Immature natural killer cell (primary cell): ENCODE measurements around the gene FCN2. TPM values are rescaled to one million over a fixed set of nuclear protein-coding genes. Genes with fewer than 3 reads are reported as not detected.
"Not testable (repeated sequence)": the region's sequence is repeated elsewhere in the genome, so short reads cannot be mapped to it uniquely, and the experiment has no call there.

ENCODE experiments used
- DNase-seq, 3 donors: peaks; one replicate each; pipeline ENCODE4 v3.0.0; 2022; ENCODE audit warnings: mixed read lengths in 1 of 3
- H3K27ac Mint-ChIP-seq, 6 donors: one replicate each; pipeline ENCODE4 v1.8.0; 2020; ENCODE audit warnings: mixed read lengths in 6 of 6, mild to moderate bottlenecking in 5 of 6, inconsistent platforms in 4 of 6, moderate library complexity in 3 of 6
- H3K27me3 Mint-ChIP-seq, 3 donors: one replicate each; pipeline ENCODE4 v1.8.0; 2020 to 2021; ENCODE audit warnings: low read depth in 3 of 3, mild to moderate bottlenecking in 3 of 3, mixed read lengths in 3 of 3, moderate library complexity in 3 of 3, inconsistent platforms in 1 of 3
- H3K36me3 Mint-ChIP-seq, 3 donors: one replicate each; pipeline ENCODE4 v1.8.0; 2020; ENCODE audit warnings: mixed read lengths in 3 of 3, inconsistent platforms in 2 of 3, mild to moderate bottlenecking in 2 of 3
- H3K4me1 Mint-ChIP-seq, 2 donors: one replicate each; pipeline ENCODE4 v1.8.0; 2020; ENCODE audit warnings: inconsistent platforms in 2 of 2, mild to moderate bottlenecking in 2 of 2, mixed read lengths in 2 of 2, moderate library complexity in 1 of 2
- H3K4me3 Mint-ChIP-seq, 5 donors: one replicate each; pipeline ENCODE4 v1.8.0; 2020; ENCODE audit warnings: mild to moderate bottlenecking in 5 of 5, mixed read lengths in 5 of 5, inconsistent platforms in 3 of 5, moderate library complexity in 3 of 5
- H3K9me3 Mint-ChIP-seq, 6 donors: one replicate each; pipeline ENCODE4 v1.8.0; 2020; ENCODE audit warnings: mild to moderate bottlenecking in 6 of 6, mixed read lengths in 6 of 6, inconsistent platforms in 4 of 6, moderate library complexity in 3 of 6
- polyA plus RNA-seq, 3 donors: library from polyadenylated mRNA; unstranded; fragments of 300-500 nt; fragmentation: Illumina TruSeq; gene quantifications; one replicate each; pipeline ENCODE4 v1.2.3, GENCODE V29; 2021

Gene FCN2
- polyA plus RNA-seq, 3 donors from 2014 or later, result not detected

DNA sequence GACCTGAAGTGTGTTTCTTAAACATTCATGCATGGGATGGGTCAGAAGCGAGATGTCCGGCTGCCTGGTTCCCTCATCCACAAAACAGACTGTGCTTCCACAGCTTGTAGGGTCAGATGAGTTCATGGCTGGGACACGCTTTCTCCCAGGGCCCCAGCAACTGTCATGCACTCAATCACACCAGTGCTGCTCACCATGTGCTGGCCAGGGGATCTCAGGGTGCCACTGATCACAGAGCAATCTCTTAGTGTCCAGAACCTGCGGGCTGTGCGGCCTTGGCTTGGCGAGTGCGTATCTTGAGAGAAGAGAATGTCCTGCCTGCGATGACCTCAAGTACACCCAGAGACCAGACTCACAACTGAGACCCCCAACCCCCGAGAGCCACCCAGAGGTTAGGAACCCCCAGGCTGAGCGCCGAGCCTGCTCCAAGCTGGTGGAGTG lies 26.0 kb upstream of the FCN2 start:
- no peaks in the 10 kb centered on the region for H3K36me3 Mint-ChIP-seq
- peaks cover 0 to 10% (median 0%) of the 10 kb centered on the region in 3 donors for H3K27me3 Mint-ChIP-seq
- H3K4me1 Mint-ChIP-seq, result no peaks in the 10 kb centered on the region
- no peak overlapping the region for H3K27ac Mint-ChIP-seq
- DNase-seq, result no peak
- H3K4me3 Mint-ChIP-seq, result no peak overlapping the region
- H3K9me3 Mint-ChIP-seq, result no peaks in the 10 kb centered on the region

DNA sequence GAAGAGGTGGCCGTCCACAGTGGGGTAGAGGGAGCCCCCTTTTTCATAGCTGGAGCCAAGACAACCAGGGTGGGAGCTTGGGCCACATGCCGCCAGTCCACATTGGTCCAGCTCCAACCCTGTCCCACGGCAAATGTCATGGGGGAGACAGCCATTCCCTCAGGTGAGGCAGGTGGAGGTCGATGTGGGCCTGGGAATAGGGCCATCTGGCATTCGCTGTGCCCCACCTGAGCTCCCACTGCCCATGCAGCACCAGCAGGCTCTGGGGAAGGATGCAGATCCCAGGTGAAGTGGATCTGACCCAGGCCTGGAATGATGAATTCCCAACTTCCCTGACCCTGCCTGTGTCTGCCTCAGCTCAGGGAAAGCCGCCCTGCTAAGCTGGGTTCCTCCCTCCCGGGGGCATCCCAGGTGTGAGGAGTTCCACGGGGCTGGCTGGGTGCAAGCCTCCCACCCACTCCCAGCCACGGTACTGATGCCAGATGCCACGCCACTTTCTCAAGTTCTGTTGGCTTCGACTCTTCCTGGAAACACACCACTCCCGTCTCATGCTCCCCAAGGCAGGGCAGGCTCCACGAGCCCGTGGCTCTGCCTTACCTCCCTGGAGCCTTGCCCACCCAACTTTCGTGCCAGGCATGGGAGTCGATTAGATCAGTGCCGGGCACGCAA lies 25.2 kb upstream of the FCN2 start:
- no peaks in the 10 kb centered on the region for H3K9me3 Mint-ChIP-seq
- no peak overlapping the region for H3K4me3 Mint-ChIP-seq
- no peak overlapping the region for H3K27ac Mint-ChIP-seq
- H3K4me1 Mint-ChIP-seq, result no peaks in the 10 kb centered on the region
- H3K36me3 Mint-ChIP-seq, result no peaks in the 10 kb centered on the region
- no peak for DNase-seq
- peaks cover 0 to 10% (median 0%) of the 10 kb centered on the region in 3 donors for H3K27me3 Mint-ChIP-seq

GRCh38 chr9:134855900-134856377 lies 24.7 kb upstream of the FCN2 start:
- H3K36me3 Mint-ChIP-seq, result no peaks in the 10 kb centered on the region
- H3K4me1 Mint-ChIP-seq, result no peaks in the 10 kb centered on the region
- no peak overlapping the region for H3K4me3 Mint-ChIP-seq
- H3K27ac Mint-ChIP-seq, result no peak overlapping the region
- peaks cover 0 to 10% (median 0%) of the 10 kb centered on the region in 3 donors for H3K27me3 Mint-ChIP-seq
- H3K9me3 Mint-ChIP-seq, result no peaks in the 10 kb centered on the region
- no peak for DNase-seq

DNA sequence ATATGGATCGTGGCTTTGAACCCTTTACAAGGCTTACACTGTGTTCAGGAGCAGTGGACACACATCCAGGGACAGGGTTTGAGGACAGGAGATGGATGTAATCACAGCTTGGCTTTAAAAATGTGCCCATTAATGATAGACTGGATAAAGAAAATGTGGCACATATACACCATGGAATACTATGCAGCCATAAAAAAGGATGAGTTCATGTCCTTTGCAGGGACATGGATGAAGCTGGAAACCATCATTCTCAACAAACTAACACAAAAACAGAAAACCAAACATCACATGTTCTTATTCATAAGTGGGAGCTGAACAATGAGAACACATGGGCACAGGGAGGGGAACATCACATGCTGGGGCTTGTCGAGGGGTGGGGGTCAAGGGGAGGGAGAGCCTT lies 23.2 kb upstream of the FCN2 start:
- not testable (repeated sequence) for H3K36me3 Mint-ChIP-seq, H3K9me3 Mint-ChIP-seq, DNase-seq, H3K4me1 Mint-ChIP-seq, H3K4me3 Mint-ChIP-seq, H3K27ac Mint-ChIP-seq
- H3K27me3 Mint-ChIP-seq, result peaks cover 0 to 15% (median 2%) of the 10 kb centered on the region in 3 donors

DNA sequence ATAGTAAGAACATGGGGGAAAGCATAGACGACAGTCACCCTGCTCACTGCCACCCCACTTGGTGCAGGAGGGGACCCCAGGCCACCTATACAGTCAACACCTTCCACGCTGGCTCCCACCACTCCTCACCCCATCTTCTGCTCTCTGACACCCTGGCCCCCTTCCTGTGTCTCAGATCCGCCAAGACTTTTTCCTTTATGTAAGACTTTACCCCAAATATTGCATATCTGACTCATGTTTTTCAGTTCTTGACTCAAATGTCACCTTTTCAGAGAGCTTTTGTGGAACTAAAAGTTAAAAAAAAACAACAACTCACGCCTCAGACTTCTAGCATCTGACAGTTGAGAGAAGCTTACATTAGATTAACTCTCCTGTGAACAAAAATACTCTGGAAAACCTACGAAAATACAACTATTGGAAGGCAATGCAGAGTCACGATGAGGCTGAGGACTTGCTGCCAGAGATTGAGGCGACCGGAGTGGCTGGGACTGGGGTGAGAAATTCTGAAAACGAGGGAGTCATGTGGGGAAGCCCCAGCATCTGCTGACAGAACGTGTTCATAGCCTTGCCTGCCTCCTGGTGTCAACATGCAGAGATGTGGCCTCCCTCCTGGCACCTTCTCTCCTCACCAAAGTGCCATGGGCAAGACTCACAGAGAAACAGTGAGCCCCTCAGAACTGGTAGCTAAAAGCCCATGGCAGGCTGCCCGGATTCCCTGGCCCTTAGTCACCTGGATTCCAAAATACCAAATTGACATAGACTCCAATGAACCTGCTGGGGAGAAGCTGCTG lies 22.4 kb upstream of the FCN2 start:
- H3K27ac Mint-ChIP-seq, result no peak overlapping the region
- no peaks in the 10 kb centered on the region for H3K9me3 Mint-ChIP-seq
- no peaks in the 10 kb centered on the region for H3K4me1 Mint-ChIP-seq
- no peak for DNase-seq
- no peaks in the 10 kb centered on the region for H3K36me3 Mint-ChIP-seq
- no peak overlapping the region for H3K4me3 Mint-ChIP-seq
- peaks cover 0 to 15% (median 2%) of the 10 kb centered on the region in 3 donors for H3K27me3 Mint-ChIP-seq

GRCh38 chr9:134860510-134860909 lies 20.1 kb upstream of the FCN2 start:
- Mint-ChIP-seq H3K4me1 (no peaks in the 10 kb centered on the region), H3K9me3 (no peaks in the 10 kb centered on the region), H3K27me3 (peaks cover 0 to 15% (median 2%) of the 10 kb centered on the region in 3 donors), H3K36me3 (no peaks in the 10 kb centered on the region), H3K27ac (no peak overlapping the region), H3K4me3 (no peak overlapping the region)
- DNase-seq, result no peak

- H3K4me3 Mint-ChIP-seq, result no peak overlapping the region
Measured at GRCh38 chr9:134861595-134862334, 18.8 kb upstream of the FCN2 start.

GRCh38 chr9:134863306-134863902 lies 17.2 kb upstream of the FCN2 start:
- H3K36me3 Mint-ChIP-seq, result no peaks in the 10 kb centered on the region
- no peaks in the 10 kb centered on the region for H3K4me1 Mint-ChIP-seq
- no peak overlapping the region for H3K4me3 Mint-ChIP-seq
- DNase-seq, result no peak
- no peak overlapping the region for H3K27ac Mint-ChIP-seq
- H3K27me3 Mint-ChIP-seq, result peaks cover 0 to 5% (median 2%) of the 10 kb centered on the region in 3 donors
- H3K9me3 Mint-ChIP-seq, result no peaks in the 10 kb centered on the region

More at GRCh38 chr9:134861595-134862334, 18.8 kb upstream of the FCN2 start:
- H3K9me3 Mint-ChIP-seq, result no peaks in the 10 kb centered on the region
- peaks cover 0 to 13% (median 2%) of the 10 kb centered on the region in 3 donors for H3K27me3 Mint-ChIP-seq
- DNase-seq, result no peak
- H3K27ac Mint-ChIP-seq, result no peak overlapping the region
- H3K36me3 Mint-ChIP-seq, result no peaks in the 10 kb centered on the region
- no peaks in the 10 kb centered on the region for H3K4me1 Mint-ChIP-seq

- H3K4me3 Mint-ChIP-seq, result no peak overlapping the region
- DNase-seq, result no peak
- H3K36me3 Mint-ChIP-seq, result no peaks in the 10 kb centered on the region
- H3K27me3 Mint-ChIP-seq, result peaks cover 0 to 5% (median 2%) of the 10 kb centered on the region in 3 donors
- no peaks in the 10 kb centered on the region for H3K9me3 Mint-ChIP-seq
- no peak overlapping the region for H3K27ac Mint-ChIP-seq
- no peaks in the 10 kb centered on the region for H3K4me1 Mint-ChIP-seq
Measured at GRCh38 chr9:134863941-134864820, 16.4 kb upstream of the FCN2 start.

DNA sequence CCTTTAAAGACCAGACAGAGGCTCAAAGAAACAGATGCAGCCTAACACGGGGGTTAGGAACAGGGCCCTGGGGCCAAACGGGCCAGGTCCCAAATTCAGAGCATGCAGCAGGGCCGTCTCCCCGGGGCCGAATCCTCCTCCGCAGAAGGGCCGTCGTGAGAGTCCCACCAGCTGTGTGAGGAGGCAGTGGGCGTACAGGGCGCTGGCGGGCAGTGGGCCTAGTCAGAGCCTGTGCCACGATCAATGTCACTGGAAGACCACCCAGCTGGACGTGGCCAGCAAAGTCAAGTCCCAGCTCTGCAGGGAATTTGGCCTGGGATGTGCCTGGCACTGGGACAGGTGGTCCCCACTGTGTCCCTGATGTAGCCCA lies 15.8 kb upstream of the FCN2 start:
- no peaks in the 10 kb centered on the region for H3K9me3 Mint-ChIP-seq
- no peak for DNase-seq
- H3K36me3 Mint-ChIP-seq, result no peaks in the 10 kb centered on the region

DNA sequence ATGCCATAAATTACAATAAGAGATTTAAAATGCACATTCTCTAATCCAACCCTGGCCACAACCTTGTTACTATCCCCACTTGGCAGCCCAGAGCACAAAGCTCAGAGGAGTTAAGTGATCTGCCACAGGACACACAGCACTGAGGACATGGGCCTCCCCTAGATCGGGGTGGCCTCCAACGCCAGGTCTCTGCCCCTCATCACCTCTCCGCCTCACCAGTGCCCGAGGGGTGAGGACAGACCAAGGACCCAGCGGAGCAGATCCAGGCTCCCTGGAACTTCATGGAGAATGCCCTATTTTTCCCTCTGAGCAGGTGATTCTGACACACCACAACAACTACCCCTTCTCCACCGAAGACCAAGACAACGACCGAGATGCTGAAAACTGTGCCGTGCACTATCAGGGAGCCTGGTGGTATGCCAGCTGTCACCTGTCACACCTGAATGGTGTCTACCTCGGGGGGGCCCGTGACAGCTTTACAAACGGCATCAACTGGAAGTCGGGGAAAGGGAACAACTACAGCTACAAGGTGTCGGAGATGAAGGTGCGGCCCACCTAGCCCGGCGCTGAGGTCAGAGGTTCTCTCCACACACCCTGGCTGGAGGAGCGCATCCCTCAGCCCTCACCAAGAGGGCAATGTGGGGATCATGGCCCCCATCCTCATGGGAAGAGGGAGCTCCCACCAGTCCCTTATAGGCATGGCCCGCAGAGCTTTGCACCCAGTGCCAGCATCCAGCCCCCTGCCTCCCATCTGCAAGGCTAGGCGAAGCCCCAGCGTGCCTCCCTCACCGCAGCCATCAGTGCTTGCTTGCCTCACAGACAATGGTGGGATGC lies 12.5 kb upstream of the FCN2 start:
- H3K27ac Mint-ChIP-seq, result no peak overlapping the region
- no peaks in the 10 kb centered on the region for H3K4me1 Mint-ChIP-seq
- peaks cover 0 to 3% (median 0%) of the 10 kb centered on the region in 3 donors for H3K27me3 Mint-ChIP-seq
- H3K9me3 Mint-ChIP-seq, result no peaks in the 10 kb centered on the region
- no peaks in the 10 kb centered on the region for H3K36me3 Mint-ChIP-seq
- no peak for DNase-seq
- H3K4me3 Mint-ChIP-seq, result no peak overlapping the region

More for the DNA sequence above, 15.8 kb upstream of the FCN2 start:
- peaks cover 0 to 5% (median 2%) of the 10 kb centered on the region in 3 donors for H3K27me3 Mint-ChIP-seq
- no peaks in the 10 kb centered on the region for H3K4me1 Mint-ChIP-seq
- no peak overlapping the region for H3K4me3 Mint-ChIP-seq
- no peak overlapping the region for H3K27ac Mint-ChIP-seq

- no peak for DNase-seq
- Mint-ChIP-seq H3K4me1 (no peaks in the 10 kb centered on the region), H3K4me3 (no peak overlapping the region), H3K9me3 (no peaks in the 10 kb centered on the region), H3K27ac (no peak overlapping the region), H3K27me3 (peaks cover 0 to 3% (median 0%) of the 10 kb centered on the region in 3 donors), H3K36me3 (no peaks in the 10 kb centered on the region)
Measured at GRCh38 chr9:134868751-134869553, 11.7 kb upstream of the FCN2 start.
